Spleen (tissue), 11 donors: ENCODE data around the gene HNF1A. TPM values are rescaled to one million over a fixed set of nuclear protein-coding genes. Genes with fewer than 3 reads are reported as not detected.

Experiments used
- DNase-seq: peaks from one replicate; pipeline ENCODE4 v3.0.0-alpha.2; 2020
- H3K27ac ChIP-seq, 8 donors: fragments of 200-600 bp; sonication (generic) in 7 of 8; 1 replicate in 4 of 8; 2 replicates in 4 of 8; pipeline versions ENCODE4 v1.5.0 to v1.8.0; 2016 to 2021; ENCODE audit warnings: inconsistent platforms in 4 of 8, mild to moderate bottlenecking in 4 of 8, moderate library complexity in 1 of 8
- H3K27me3 ChIP-seq, 7 donors: fragments of 200-600 bp; sonication (generic) in 6 of 7; replicated peaks in 1 of 7; 1 replicate in 4 of 7; 2 replicates in 3 of 7; pipeline versions ENCODE4 v1.5.0 to v1.8.0; 2016 to 2021; ENCODE audit warnings: inconsistent platforms in 3 of 7, mild to moderate bottlenecking in 1 of 7
- H3K36me3 ChIP-seq, 6 donors: fragments of 200-600 bp; sonication (generic) in 5 of 6; 1 replicate in 4 of 6; 2 replicates in 2 of 6; pipeline versions ENCODE4 v1.5.0 to v1.8.0; 2016 to 2021; ENCODE audit warnings: inconsistent platforms in 2 of 6
- H3K4me1 ChIP-seq, 6 donors: fragments of 200-600 bp; sonication (generic) in 5 of 6; 1 replicate in 3 of 6; 2 replicates in 3 of 6; pipeline versions ENCODE4 v1.5.0 to v1.8.0; 2016 to 2021; ENCODE audit warnings: inconsistent platforms in 3 of 6
- H3K4me3 ChIP-seq, 8 donors: fragments of 200-600 bp; sonication (generic) in 7 of 8; 1 replicate in 4 of 8; 2 replicates in 4 of 8; pipeline versions ENCODE4 v1.5.0 to v1.8.0; 2016 to 2021; ENCODE audit warnings: inconsistent platforms in 4 of 8, mild to moderate bottlenecking in 4 of 8, moderate library complexity in 2 of 8
- H3K9me3 ChIP-seq, 8 donors: fragments of 200-600 bp; sonication (generic) in 7 of 8; 1 replicate in 4 of 8; 2 replicates in 4 of 8; pipeline versions ENCODE4 v1.5.0 to v1.8.0; 2016 to 2021; ENCODE audit warnings: inconsistent platforms in 4 of 8
- CTCF ChIP-seq, 11 experiments: fragments of 200-600 bp in 7 of 11; fragments of 450-650 bp in 4 of 11; sonication (generic) in 4 of 11; IDR thresholded peaks in 8 of 11; conservative IDR thresholded peaks in 3 of 11; 1 replicate in 7 of 11; 2 replicates in 4 of 11; pipeline versions ENCODE4 v1.4.0 to v1.8.0; 2016 to 2021; ENCODE audit warnings: antibody characterized with exemption in 11 of 11, inconsistent platforms in 4 of 11, mild to moderate bottlenecking in 1 of 11
- POLR2A ChIP-seq, 3 donors: fragments of 450-650 bp; IDR thresholded peaks; one replicate each; pipeline ENCODE4 v1.5.1; 2017; ENCODE audit warnings: antibody characterized with exemption in 3 of 3, mild to moderate bottlenecking in 1 of 3
- POLR2AphosphoS5 ChIP-seq, 3 donors: sonication (generic); formaldehyde crosslinking; IDR thresholded peaks; one replicate each; pipeline ENCODE4 v1.5.1; 2017; ENCODE audit warnings: antibody characterized with exemption in 3 of 3
- WGBS, 5 donors: extraction: QIAGEN DNeasy Blood & Tissue Kit in 3 of 5; methylation state at CpG; one replicate each; pipeline versions ENCODE4 v1.1.5 to v1.1.7; 2013 to 2018; 5-methylcytosine and 5-hydroxymethylcytosine counted together
- intact Hi-C: fragments of 100-400 bp; cut with DNase I; formaldehyde crosslinking; loops from one replicate; pipeline ENCODE4 v1.15.0; 2023; ENCODE audit warnings: low total_unique reads
- polyA plus RNA-seq, 3 donors: library from polyadenylated mRNA; stranded (reverse); fragments of 200-250 nt; gene quantifications; one replicate each; pipeline ENCODE4 v1.2.1, GENCODE V29; 2013
- total RNA-seq, 7 donors: library from RNA; depleted of rRNA in 3 of 7; stranded (reverse); fragments of >200 nt in 3 of 7; fragmentation: NEBNext Ultra II Directional in 4 of 7; extraction: Animal tissue kit (Norgen Biotek cat#: 25700) in 4 of 7; gene quantifications; one replicate each; pipeline versions ENCODE4 v1.1.0 to v1.2.1, GENCODE V29; 2016 to 2021
- donor health status: healthy with polysubstance abuse.
- donor health status: DM: no; HTN: no; CAD: no; lungs with moderate emphysema.
- donor health status: DM: no; HTN: no; CAD: no.
- donor health status: Bipolar disorder and iron deficiency.
- donor health status: healthy.
- donor health status: DM: no; HTN: no; CAD: no.
- donor health status: DM: yes; HTN: yes; CAD: no.

Gene HNF1A
- total and polyA plus RNA-seq, 10 donors, result not detected

- Histone ChIP-seq H3K27ac (no peak overlapping the region), H3K9me3 (no peaks in the 10 kb centered on the region), H3K27me3 (no peaks in the 10 kb centered on the region), H3K4me1 (no peaks in the 10 kb centered on the region), H3K4me3 (no peak overlapping the region), H3K36me3 (no peaks in the 10 kb centered on the region)
- TF ChIP-seq POLR2A (IDR thresholded peaks at IDR 0.05), result no peak
- TF ChIP-seq POLR2AphosphoS5 (IDR thresholded peaks at IDR 0.05), result no peak
- TF ChIP-seq CTCF (IDR thresholded peaks at IDR 0.05 in 8 of 11, conservative IDR thresholded peaks at IDR 0.05 in 3 of 11), result no peak
- WGBS, 5 donors, result 90 to 97% (median 95%) methylated on average over 5 of the region's 5 CpGs
- DNase-seq, result no peak
- intact Hi-C loops, result no loop called here
These were observed 27.5 kb upstream of the HNF1A start for GRCh38 chr12:120950807-120951206.

- DNase-seq, result no peak
- H3K4me1 ChIP-seq, result no peaks in the 10 kb centered on the region
- no peaks in the 10 kb centered on the region for H3K36me3 ChIP-seq
- TF ChIP-seq CTCF (IDR thresholded peaks at IDR 0.05 in 8 of 11, conservative IDR thresholded peaks at IDR 0.05 in 3 of 11), result no peak
- no peak for TF ChIP-seq POLR2AphosphoS5 (IDR thresholded peaks at IDR 0.05)
- TF ChIP-seq POLR2A (IDR thresholded peaks at IDR 0.05), result no peak
- intact Hi-C loops, result no loop called here
- H3K27me3 ChIP-seq, result no peaks in the 10 kb centered on the region
- no peak overlapping the region for H3K4me3 ChIP-seq
- H3K27ac ChIP-seq, result no peak overlapping the region
- H3K9me3 ChIP-seq, result no peaks in the 10 kb centered on the region
- WGBS, 5 donors, result 79 to 83% (median 82%) methylated on average over 4 of the region's 4 CpGs
These were observed 23.1 kb upstream of the HNF1A start for GRCh38 chr12:120955232-120955631.

- TF ChIP-seq POLR2A (IDR thresholded peaks at IDR 0.05) (no peak), CTCF (IDR thresholded peaks at IDR 0.05 in 8 of 11, conservative IDR thresholded peaks at IDR 0.05 in 3 of 11) (no peak), POLR2AphosphoS5 (IDR thresholded peaks at IDR 0.05) (no peak)
- Histone ChIP-seq H3K4me3 (no peak overlapping the region), H3K9me3 (no peaks in the 10 kb centered on the region), H3K27me3 (no peaks in the 10 kb centered on the region), H3K36me3 (no peaks in the 10 kb centered on the region), H3K27ac (no peak overlapping the region), H3K4me1 (no peaks in the 10 kb centered on the region)
- intact Hi-C loops, result no loop called here
- 74 to 87% (median 80%) methylated on average over 5 of the region's 5 CpGs for WGBS, 5 donors
- no peak for DNase-seq
These were observed 21.6 kb upstream of the HNF1A start for GRCh38 chr12:120956579-120957300.

- no peak overlapping the region for H3K4me3 ChIP-seq
- no peaks in the 10 kb centered on the region for H3K27me3 ChIP-seq
- no peaks in the 10 kb centered on the region for H3K36me3 ChIP-seq
- WGBS, 5 donors, result 72 to 88% (median 80%) methylated on average over 13 of the region's 13 CpGs
- no peak overlapping the region for H3K27ac ChIP-seq
- no peaks in the 10 kb centered on the region for H3K9me3 ChIP-seq
- no peaks in the 10 kb centered on the region for H3K4me1 ChIP-seq
- intact Hi-C loops, result no loop called here
- DNase-seq, result no peak
- TF ChIP-seq CTCF (IDR thresholded peaks at IDR 0.05 in 8 of 11, conservative IDR thresholded peaks at IDR 0.05 in 3 of 11) (no peak), POLR2A (IDR thresholded peaks at IDR 0.05) (no peak), POLR2AphosphoS5 (IDR thresholded peaks at IDR 0.05) (no peak)
These were observed 19.0 kb upstream of the HNF1A start for GRCh38 chr12:120959111-120959878.
